Measurements from ENCODE around the gene TMEM72.

The TMEM72 gene

DNA sequence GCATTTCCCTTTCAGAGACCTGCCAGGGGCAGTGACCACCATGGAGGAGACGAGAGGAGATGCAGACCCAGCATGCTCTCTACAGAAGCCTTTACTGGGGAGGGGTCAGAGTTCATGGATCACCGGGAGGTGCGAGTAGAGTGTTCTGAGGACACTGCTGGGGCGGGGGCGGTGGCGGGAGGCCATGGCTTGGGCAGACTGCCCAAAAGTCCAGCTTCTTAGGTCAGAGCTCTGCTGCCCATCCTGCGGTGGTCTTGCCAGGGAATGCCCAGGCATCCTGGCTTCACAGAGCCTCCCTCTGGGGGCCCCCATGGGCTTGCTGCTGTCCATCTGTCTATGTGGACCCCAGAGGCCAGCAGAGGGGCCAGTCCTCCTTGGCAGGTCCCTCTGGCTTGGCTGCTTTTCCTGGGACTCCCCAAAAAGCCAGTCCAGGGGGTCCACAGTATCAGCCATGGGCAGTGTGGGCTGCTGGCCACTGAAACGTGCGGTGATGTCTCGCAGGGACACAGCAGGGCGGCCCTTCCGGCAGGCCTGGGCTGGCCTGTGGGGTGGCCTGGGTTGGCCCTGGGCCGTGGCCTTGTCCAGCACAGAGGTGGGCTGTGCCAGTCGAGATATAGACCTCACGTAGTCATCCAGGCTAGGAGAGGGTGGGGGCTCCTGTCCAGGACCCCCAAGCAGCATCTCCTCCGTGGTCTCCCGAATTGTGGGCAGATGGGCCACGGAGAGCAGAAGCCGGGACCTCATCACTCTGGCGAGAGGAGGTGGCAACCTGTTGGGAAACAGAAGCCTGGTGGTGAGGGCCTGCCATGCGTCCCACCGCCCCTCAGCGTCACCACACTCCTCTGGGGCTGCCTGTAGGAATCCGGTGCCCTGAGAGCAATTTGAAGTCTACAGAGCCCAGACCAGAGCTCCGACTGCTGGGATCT, 66.4 kb downstream of the TMEM72 start:
- TF ChIP-seq ZFP3 (CRISPR knock-in tag; IDR thresholded peaks at IDR 0.05) = no peak
- TF ChIP-seq, protein P1, sequence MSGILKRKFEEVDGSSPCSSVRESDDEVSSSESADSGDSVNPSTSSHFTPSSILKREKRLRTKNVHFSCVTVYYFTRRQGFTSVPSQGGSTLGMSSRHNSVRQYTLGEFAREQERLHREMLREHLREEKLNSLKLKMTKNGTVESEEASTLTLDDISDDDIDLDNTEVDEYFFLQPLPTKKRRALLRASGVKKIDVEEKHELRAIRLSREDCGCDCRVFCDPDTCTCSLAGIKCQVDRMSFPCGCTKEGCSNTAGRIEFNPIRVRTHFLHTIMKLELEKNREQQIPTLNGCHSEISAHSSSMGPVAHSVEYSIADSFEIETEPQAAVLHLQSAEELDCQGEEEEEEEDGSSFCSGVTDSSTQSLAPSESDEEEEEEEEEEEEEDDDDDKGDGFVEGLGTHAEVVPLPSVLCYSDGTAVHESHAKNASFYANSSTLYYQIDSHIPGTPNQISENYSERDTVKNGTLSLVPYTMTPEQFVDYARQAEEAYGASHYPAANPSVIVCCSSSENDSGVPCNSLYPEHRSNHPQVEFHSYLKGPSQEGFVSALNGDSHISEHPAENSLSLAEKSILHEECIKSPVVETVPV (CRISPR knock-in tag; IDR thresholded peaks at IDR 0.05) = no peak
- TF ChIP-seq ZC3H10 (CRISPR knock-in tag; IDR thresholded peaks at IDR 0.05) = no peak
- TF ChIP-seq ZNF70 (CRISPR knock-in tag; IDR thresholded peaks at IDR 0.05) = no peak
- TF ChIP-seq ESRRG (CRISPR knock-in tag; IDR thresholded peaks at IDR 0.05) = no peak
- no peak for TF ChIP-seq GLIS3 (CRISPR knock-in tag; IDR thresholded peaks at IDR 0.05)
- no peak for TF ChIP-seq ZNF565 (CRISPR knock-in tag; conservative IDR thresholded peaks at IDR 0.05; ENCODE audit: low read depth)

DNA sequence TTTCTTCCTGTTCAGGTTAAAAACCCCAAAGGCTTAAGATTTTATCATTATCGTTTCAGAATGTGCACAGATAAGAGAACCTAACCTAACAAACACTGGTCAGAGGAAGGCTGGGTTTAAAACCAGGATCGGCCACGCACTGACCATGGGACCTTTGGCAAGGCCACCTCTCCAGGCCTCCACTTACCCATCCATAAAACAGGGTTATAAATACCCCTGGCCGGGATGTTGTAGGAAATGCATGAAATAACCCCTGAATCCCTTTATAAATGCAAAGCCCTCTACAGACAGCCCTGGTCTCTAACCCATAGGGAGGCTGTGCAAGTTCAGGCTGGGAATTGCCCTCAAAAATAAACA, 67.1 kb downstream of the TMEM72 start:
- ATAC-seq = no peak
- TF ChIP-seq ZNF8 (CRISPR knock-in tag; IDR thresholded peaks at IDR 0.05) (no peak), GLIS3 (CRISPR knock-in tag; IDR thresholded peaks at IDR 0.05) (no peak), OSR1 (CRISPR knock-in tag; IDR thresholded peaks at IDR 0.05) (no peak), ESRRG (CRISPR knock-in tag; IDR thresholded peaks at IDR 0.05) (no peak)
- TF ChIP-seq, protein P1 (CRISPR knock-in tag; IDR thresholded peaks at IDR 0.05) = no peak

More for the DNA sequence above, 66.4 kb downstream of the TMEM72 start:
- no peak for ATAC-seq

DNA sequence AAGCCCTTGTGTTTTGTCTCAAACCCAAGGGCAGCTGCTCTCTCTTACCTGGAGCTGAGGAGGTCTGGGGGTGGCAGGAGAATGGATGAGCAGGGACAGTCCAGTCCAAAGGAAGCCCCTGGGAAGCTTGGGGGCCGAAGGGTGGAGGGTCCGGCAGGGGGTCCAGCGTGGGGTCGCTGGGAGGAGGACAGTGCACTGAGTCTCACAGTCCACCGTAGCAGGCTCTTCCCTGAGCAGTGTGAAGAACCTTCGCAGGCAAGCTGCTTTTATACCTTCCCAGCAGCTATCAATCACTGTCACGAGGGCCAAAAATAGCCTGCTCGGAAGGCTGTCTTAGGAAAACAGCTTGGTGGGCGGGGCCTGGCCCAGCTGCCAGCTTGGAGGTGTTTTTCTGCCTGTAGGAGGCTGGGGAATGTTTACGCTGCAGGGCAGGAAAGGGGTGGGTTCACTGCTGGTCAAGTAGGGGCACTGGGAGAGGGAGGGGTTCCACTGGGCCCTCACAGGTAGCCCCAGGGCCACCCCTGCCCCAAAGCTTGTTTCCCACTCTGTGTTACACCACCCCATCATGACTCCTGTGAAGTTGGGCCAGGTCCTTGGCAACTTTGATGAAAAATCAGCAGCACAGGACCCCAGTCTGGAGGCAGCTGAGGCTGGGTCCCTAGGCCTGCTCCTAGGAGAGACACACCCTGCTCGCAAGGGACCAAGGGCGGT, 67.6 kb downstream of the TMEM72 start, which contains the start of gene DEPP1:
Gene DEPP1 (minus strand): TSS at position 240 of the 711 bp plus-strand sequence. CDS start 779 bp downstream, outside the sequence.
- peak; percentile 50 for ATAC-seq
- TF ChIP-seq ARNTL (CRISPR knock-in tag; IDR thresholded peaks at IDR 0.05; ENCODE audit: borderline replicate concordance, low read depth) = no peak
- TF ChIP-seq TCF4 (CRISPR knock-in tag; IDR thresholded peaks at IDR 0.05; ENCODE audit: borderline replicate concordance) = no peak
- TF ChIP-seq, protein P2, sequence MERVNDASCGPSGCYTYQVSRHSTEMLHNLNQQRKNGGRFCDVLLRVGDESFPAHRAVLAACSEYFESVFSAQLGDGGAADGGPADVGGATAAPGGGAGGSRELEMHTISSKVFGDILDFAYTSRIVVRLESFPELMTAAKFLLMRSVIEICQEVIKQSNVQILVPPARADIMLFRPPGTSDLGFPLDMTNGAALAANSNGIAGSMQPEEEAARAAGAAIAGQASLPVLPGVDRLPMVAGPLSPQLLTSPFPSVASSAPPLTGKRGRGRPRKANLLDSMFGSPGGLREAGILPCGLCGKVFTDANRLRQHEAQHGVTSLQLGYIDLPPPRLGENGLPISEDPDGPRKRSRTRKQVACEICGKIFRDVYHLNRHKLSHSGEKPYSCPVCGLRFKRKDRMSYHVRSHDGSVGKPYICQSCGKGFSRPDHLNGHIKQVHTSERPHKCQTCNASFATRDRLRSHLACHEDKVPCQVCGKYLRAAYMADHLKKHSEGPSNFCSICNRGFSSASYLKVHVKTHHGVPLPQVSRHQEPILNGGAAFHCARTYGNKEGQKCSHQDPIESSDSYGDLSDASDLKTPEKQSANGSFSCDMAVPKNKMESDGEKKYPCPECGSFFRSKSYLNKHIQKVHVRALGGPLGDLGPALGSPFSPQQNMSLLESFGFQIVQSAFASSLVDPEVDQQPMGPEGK (CRISPR knock-in tag; IDR thresholded peaks at IDR 0.05; ENCODE audit: borderline replicate concordance) = 0 out of 2 replicates have a peak, but pooled peaks have one; percentile 47
- peak; percentile 13; the same call in 1 of the 2 replicates for TF ChIP-seq ISL1 (CRISPR knock-in tag; IDR thresholded peaks at IDR 0.05)
- TF ChIP-seq ZFP30 (CRISPR knock-in tag; IDR thresholded peaks at IDR 0.05) = no peak
- no peak for TF ChIP-seq ZNF8 (CRISPR knock-in tag; IDR thresholded peaks at IDR 0.05)

DNA sequence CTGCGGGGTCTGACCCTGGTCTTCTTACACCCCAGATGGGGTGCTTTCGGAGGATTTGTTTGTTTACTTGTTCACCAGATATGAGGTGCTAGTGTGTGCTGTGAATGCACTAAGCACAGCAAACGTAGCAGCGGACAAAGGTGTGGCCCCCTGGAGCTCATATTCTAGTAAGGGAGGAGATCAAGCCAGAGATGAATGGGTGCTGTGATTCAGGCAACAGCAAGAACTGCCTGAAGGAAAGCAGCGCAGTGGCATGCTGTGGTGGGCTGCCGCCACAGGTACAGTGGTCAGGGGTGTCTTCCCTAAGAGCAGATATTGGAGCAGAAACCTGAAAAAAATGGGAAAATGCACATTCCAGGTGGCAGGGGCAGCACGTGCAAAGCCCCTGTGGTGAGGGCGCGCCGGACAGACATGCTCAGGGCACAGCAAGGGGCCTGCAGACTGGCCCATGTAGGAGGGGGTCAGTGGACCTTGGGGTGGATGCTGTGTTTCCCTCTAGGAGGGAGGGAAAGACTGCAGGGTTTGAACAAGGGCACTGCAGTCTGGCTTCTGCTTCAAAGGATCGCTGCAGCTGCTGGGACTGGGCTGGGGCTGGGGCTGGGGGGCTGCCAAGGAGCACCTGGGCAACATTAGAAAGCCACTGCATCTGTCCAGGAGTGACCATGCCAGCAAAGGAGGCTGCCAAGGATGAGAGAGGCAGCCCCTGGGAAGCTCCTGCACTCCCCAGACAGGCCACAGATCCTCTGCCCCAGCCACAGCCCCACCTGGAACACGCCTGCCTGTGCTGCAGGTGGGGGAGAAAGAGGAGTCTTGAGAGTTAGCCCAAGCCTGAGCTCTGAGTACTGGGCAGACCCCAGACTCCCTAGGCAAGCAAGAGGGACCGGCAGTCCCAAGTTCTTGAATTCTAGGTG, 68.4 kb downstream of the TMEM72 start:
- TF ChIP-seq ZNF565 (CRISPR knock-in tag; conservative IDR thresholded peaks at IDR 0.05; ENCODE audit: low read depth) = no peak
- TF ChIP-seq, protein P3, sequence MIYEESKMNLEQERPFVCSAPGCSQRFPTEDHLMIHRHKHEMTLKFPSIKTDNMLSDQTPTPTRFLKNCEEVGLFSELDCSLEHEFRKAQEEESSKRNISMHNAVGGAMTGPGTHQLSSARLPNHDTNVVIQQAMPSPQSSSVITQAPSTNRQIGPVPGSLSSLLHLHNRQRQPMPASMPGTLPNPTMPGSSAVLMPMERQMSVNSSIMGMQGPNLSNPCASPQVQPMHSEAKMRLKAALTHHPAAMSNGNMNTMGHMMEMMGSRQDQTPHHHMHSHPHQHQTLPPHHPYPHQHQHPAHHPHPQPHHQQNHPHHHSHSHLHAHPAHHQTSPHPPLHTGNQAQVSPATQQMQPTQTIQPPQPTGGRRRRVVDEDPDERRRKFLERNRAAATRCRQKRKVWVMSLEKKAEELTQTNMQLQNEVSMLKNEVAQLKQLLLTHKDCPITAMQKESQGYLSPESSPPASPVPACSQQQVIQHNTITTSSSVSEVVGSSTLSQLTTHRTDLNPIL (CRISPR knock-in tag; IDR thresholded peaks at IDR 0.05; ENCODE audit: low read depth) = no peak
- TF ChIP-seq, protein P2 (CRISPR knock-in tag; IDR thresholded peaks at IDR 0.05; ENCODE audit: borderline replicate concordance) = no peak
- TF ChIP-seq GLIS3 (CRISPR knock-in tag; IDR thresholded peaks at IDR 0.05) = no peak
- no peak for TF ChIP-seq ZNF70 (CRISPR knock-in tag; IDR thresholded peaks at IDR 0.05)
- no peak for TF ChIP-seq TOX (CRISPR knock-in tag; IDR thresholded peaks at IDR 0.05; ENCODE audit: borderline replicate concordance)
- no peak for TF ChIP-seq PPARA (CRISPR knock-in tag; IDR thresholded peaks at IDR 0.05; ENCODE audit: borderline replicate concordance)
- TF ChIP-seq CSDC2 (CRISPR knock-in tag; IDR thresholded peaks at IDR 0.05) = no peak
- TF ChIP-seq, protein P4, sequence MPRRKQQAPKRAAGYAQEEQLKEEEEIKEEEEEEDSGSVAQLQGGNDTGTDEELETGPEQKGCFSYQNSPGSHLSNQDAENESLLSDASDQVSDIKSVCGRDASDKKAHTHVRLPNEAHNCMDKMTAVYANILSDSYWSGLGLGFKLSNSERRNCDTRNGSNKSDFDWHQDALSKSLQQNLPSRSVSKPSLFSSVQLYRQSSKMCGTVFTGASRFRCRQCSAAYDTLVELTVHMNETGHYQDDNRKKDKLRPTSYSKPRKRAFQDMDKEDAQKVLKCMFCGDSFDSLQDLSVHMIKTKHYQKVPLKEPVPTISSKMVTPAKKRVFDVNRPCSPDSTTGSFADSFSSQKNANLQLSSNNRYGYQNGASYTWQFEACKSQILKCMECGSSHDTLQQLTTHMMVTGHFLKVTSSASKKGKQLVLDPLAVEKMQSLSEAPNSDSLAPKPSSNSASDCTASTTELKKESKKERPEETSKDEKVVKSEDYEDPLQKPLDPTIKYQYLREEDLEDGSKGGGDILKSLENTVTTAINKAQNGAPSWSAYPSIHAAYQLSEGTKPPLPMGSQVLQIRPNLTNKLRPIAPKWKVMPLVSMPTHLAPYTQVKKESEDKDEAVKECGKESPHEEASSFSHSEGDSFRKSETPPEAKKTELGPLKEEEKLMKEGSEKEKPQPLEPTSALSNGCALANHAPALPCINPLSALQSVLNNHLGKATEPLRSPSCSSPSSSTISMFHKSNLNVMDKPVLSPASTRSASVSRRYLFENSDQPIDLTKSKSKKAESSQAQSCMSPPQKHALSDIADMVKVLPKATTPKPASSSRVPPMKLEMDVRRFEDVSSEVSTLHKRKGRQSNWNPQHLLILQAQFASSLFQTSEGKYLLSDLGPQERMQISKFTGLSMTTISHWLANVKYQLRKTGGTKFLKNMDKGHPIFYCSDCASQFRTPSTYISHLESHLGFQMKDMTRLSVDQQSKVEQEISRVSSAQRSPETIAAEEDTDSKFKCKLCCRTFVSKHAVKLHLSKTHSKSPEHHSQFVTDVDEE (CRISPR knock-in tag; IDR thresholded peaks at IDR 0.05) = no peak
- no peak for TF ChIP-seq ESRRG (CRISPR knock-in tag; IDR thresholded peaks at IDR 0.05)
- TF ChIP-seq BACH2 (CRISPR knock-in tag; IDR thresholded peaks at IDR 0.05; ENCODE audit: borderline replicate concordance) = no peak
- TF ChIP-seq ZFP3 (CRISPR knock-in tag; IDR thresholded peaks at IDR 0.05) = no peak
- ATAC-seq = no peak

Measured in SK-N-SH treated with all-trans-retinoic acid at 6 μM for 48 hours (cell line).